Epidermal melanocyte (primary cell): ENCODE measurements around the gene MYH6.
"Not testable (repeated sequence)": the region's sequence is repeated elsewhere in the genome, so short reads cannot be mapped to it uniquely, and the experiment has no call there.

ENCODE experiments used
- DNase-seq: peaks from one replicate; pipeline ENCODE4 v3.0.0; 2011; ENCODE audit warnings: low spot score; ENCODE audit not compliant: insufficient read length

The MYH6 gene

GRCh38 chr14:23436327-23437132 lies 28.5 kb upstream of the MYH6 start:
- no peak for DNase-seq

- no peak for DNase-seq
Measured at GRCh38 chr14:23435543-23436326, 27.7 kb upstream of the MYH6 start, which contains the start of gene MYH7. Gene MYH7 (minus strand): TSS chr14:23435660. CDS start chr14:23433732, 1,928 bp downstream.

GRCh38 chr14:23434488-23435222 lies 26.6 kb upstream of the MYH6 start:
- no peak for DNase-seq

GRCh38 chr14:23433457-23433856 lies 25.4 kb upstream of the MYH6 start:
- no peak for DNase-seq

- DNase-seq = no peak
Measured at GRCh38 chr14:23432946-23433345, 24.9 kb upstream of the MYH6 start.

GRCh38 chr14:23432102-23432925 lies 24.2 kb upstream of the MYH6 start:
- DNase-seq = no peak

GRCh38 chr14:23431486-23431885 lies 23.4 kb upstream of the MYH6 start:
- DNase-seq = no peak

GRCh38 chr14:23430723-23431085 lies 22.6 kb upstream of the MYH6 start:
- DNase-seq = no peak

GRCh38 chr14:23430016-23430722 lies 22.1 kb upstream of the MYH6 start:
- DNase-seq = no peak

- DNase-seq = no peak
Measured at GRCh38 chr14:23428686-23429495, 20.8 kb upstream of the MYH6 start.

- not testable (repeated sequence) for DNase-seq
Measured at GRCh38 chr14:23425798-23426197, 17.7 kb upstream of the MYH6 start.

GRCh38 chr14:23425169-23425568 lies 17.1 kb upstream of the MYH6 start:
- DNase-seq = no peak

- DNase-seq = no peak
Measured at GRCh38 chr14:23423657-23424056, 15.6 kb upstream of the MYH6 start.

GRCh38 chr14:23421594-23421993 lies 13.5 kb upstream of the MYH6 start:
- no peak for DNase-seq

- not testable (repeated sequence) for DNase-seq
Measured at GRCh38 chr14:23419646-23420045, 11.6 kb upstream of the MYH6 start.

GRCh38 chr14:23418021-23418420 lies 9.9 kb upstream of the MYH6 start:
- DNase-seq = no peak

- not testable (repeated sequence) for DNase-seq
Measured at GRCh38 chr14:23417269-23417668, 9.2 kb upstream of the MYH6 start.

- no peak for DNase-seq
Measured at GRCh38 chr14:23416801-23417200, 8.7 kb upstream of the MYH6 start.
